ENCODE results near the gene PEF1.

Gene PEF1

GRCh38 chr1:31581821-31582810 lies 62.6 kb downstream of the PEF1 start:
- no peak for DNase-seq

GRCh38 chr1:31580891-31581603 lies 63.6 kb downstream of the PEF1 start:
- DNase-seq, result no peak

- DNase-seq, result no peak
These were observed 64.2 kb downstream of the PEF1 start for GRCh38 chr1:31580513-31580870.
